Panc1 (cell line): ENCODE data around the gene BPNT1.

Source experiments
- POLR2AphosphoS5 ChIP-seq: IDR thresholded peaks from 2 replicates; pipeline ENCODE4 v1.6.1; 2012; ENCODE audit warnings: mild to moderate bottlenecking, low read depth, low read length, moderate library complexity
- SIN3A ChIP-seq: IDR thresholded peaks from 2 replicates; pipeline ENCODE4 v1.6.1; 2012; ENCODE audit warnings: low read depth, mild to moderate bottlenecking, low read length, moderate library complexity, borderline replicate concordance; ENCODE audit not compliant: insufficient read depth
- TCF7L2 ChIP-seq: IDR thresholded peaks from 2 replicates; pipeline ENCODE4 v1.6.1; 2011; ENCODE audit warnings: mild to moderate bottlenecking, low read depth, low read length, inconsistent platforms
- TF ChIP-seq, protein P1 (sequence below): fragments of 450-650 bp; IDR thresholded peaks from 2 replicates; pipeline ENCODE4 v1.5.1; 2017; ENCODE audit warnings: mild to moderate bottlenecking
- TF ChIP-seq, protein P2 (sequence below), 2 experiments: IDR thresholded peaks; 2 replicates each; pipeline ENCODE4 v1.6.1; 2011 to 2012; ENCODE audit warnings: low read depth in 2 of 2, control low read depth in 1 of 2, low read length in 1 of 2, mild to moderate bottlenecking in 1 of 2, moderate library complexity in 1 of 2; ENCODE audit not compliant: insufficient read depth in 1 of 2

DNA sequence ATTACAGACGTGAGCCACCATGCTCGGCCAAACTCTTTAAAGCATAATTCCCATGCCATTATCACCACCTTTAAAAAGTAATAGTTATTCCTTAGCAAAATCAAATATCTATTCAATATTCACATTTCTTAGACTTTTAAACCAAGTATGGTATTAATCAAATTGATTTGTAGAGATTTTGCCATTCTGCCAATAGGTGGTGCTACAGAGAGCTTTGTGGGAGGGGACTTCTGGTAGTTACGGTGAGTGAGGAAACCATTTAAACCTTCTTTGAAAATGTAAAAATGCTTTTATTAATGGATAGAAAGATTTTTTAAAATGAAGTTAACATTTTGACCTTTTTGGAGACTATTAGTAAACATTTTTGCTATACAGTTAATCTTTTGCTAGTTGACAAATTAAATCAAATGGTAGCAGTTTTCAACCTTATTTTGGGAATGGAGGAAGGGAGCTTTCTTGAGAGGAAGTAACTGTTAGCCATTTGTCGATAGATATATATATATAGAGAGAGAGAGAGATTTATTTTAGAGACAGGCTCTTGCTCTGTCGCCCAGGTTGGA is 23.6 kb upstream of the BPNT1 start:
- TF ChIP-seq POLR2AphosphoS5 (no peak), TCF7L2 (no peak), SIN3A (no peak)
- TF ChIP-seq, protein P1, sequence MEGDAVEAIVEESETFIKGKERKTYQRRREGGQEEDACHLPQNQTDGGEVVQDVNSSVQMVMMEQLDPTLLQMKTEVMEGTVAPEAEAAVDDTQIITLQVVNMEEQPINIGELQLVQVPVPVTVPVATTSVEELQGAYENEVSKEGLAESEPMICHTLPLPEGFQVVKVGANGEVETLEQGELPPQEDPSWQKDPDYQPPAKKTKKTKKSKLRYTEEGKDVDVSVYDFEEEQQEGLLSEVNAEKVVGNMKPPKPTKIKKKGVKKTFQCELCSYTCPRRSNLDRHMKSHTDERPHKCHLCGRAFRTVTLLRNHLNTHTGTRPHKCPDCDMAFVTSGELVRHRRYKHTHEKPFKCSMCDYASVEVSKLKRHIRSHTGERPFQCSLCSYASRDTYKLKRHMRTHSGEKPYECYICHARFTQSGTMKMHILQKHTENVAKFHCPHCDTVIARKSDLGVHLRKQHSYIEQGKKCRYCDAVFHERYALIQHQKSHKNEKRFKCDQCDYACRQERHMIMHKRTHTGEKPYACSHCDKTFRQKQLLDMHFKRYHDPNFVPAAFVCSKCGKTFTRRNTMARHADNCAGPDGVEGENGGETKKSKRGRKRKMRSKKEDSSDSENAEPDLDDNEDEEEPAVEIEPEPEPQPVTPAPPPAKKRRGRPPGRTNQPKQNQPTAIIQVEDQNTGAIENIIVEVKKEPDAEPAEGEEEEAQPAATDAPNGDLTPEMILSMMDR = peak; percentile 73
- TF ChIP-seq, protein P2, sequence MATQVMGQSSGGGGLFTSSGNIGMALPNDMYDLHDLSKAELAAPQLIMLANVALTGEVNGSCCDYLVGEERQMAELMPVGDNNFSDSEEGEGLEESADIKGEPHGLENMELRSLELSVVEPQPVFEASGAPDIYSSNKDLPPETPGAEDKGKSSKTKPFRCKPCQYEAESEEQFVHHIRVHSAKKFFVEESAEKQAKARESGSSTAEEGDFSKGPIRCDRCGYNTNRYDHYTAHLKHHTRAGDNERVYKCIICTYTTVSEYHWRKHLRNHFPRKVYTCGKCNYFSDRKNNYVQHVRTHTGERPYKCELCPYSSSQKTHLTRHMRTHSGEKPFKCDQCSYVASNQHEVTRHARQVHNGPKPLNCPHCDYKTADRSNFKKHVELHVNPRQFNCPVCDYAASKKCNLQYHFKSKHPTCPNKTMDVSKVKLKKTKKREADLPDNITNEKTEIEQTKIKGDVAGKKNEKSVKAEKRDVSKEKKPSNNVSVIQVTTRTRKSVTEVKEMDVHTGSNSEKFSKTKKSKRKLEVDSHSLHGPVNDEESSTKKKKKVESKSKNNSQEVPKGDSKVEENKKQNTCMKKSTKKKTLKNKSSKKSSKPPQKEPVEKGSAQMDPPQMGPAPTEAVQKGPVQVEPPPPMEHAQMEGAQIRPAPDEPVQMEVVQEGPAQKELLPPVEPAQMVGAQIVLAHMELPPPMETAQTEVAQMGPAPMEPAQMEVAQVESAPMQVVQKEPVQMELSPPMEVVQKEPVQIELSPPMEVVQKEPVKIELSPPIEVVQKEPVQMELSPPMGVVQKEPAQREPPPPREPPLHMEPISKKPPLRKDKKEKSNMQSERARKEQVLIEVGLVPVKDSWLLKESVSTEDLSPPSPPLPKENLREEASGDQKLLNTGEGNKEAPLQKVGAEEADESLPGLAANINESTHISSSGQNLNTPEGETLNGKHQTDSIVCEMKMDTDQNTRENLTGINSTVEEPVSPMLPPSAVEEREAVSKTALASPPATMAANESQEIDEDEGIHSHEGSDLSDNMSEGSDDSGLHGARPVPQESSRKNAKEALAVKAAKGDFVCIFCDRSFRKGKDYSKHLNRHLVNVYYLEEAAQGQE (IDR thresholded peaks at IDR 0.05; ENCODE audit: insufficient read depth in 1 of 2, low read depth in 2 of 2, low read length in 1 of 2) = no peak
